Activated naive CD4-positive, alpha-beta T cell treated with anti-CD3 and anti-CD28 coated beads, Interleukin-2, amount 50 U/mL, for 24 hours (primary cell): ENCODE results near the gene CDA.

Experiments used
- H3K27ac Mint-ChIP-seq: one replicate; pipeline ENCODE4 v1.8.0; 2021; ENCODE audit warnings: mild to moderate bottlenecking, mixed read lengths
- H3K27me3 Mint-ChIP-seq: one replicate; pipeline ENCODE4 v1.8.0; 2021; ENCODE audit warnings: mixed read lengths
- H3K36me3 Mint-ChIP-seq: one replicate; pipeline ENCODE4 v1.8.0; 2021; ENCODE audit warnings: mixed read lengths
- H3K4me1 Mint-ChIP-seq: one replicate; pipeline ENCODE4 v1.8.0; 2021; ENCODE audit warnings: mixed read lengths
- H3K4me3 Mint-ChIP-seq: one replicate; pipeline ENCODE4 v1.8.0; 2021; ENCODE audit warnings: mild to moderate bottlenecking, mixed read lengths
- H3K9me3 Mint-ChIP-seq: one replicate; pipeline ENCODE4 v1.8.0; 2021; ENCODE audit warnings: mixed read lengths

The CDA gene

GRCh38 chr1:20621012-20621411, 32.1 kb downstream of the CDA start:
- Mint-ChIP-seq H3K4me3 (no peak overlapping the region), H3K27me3 (peaks cover 6% of the 10 kb centered on the region), H3K9me3 (no peaks in the 10 kb centered on the region), H3K27ac (no peak overlapping the region), H3K36me3 (no peaks in the 10 kb centered on the region), H3K4me1 (peaks cover 3% of the 10 kb centered on the region)

- H3K36me3 Mint-ChIP-seq, result no peaks in the 10 kb centered on the region
- H3K4me1 Mint-ChIP-seq, result no peaks in the 10 kb centered on the region
- no peak overlapping the region for H3K27ac Mint-ChIP-seq
- no peak overlapping the region for H3K4me3 Mint-ChIP-seq
- peaks cover 9% of the 10 kb centered on the region for H3K27me3 Mint-ChIP-seq
- H3K9me3 Mint-ChIP-seq, result no peaks in the 10 kb centered on the region
Observed at GRCh38 chr1:20624709-20625108, 35.8 kb downstream of the CDA start.

- no peaks in the 10 kb centered on the region for H3K36me3 Mint-ChIP-seq
- H3K27me3 Mint-ChIP-seq, result peaks cover 7% of the 10 kb centered on the region
- H3K4me1 Mint-ChIP-seq, result no peaks in the 10 kb centered on the region
- H3K27ac Mint-ChIP-seq, result no peak overlapping the region
- H3K4me3 Mint-ChIP-seq, result no peak overlapping the region
- H3K9me3 Mint-ChIP-seq, result no peaks in the 10 kb centered on the region
Observed at GRCh38 chr1:20625176-20626097, 36.5 kb downstream of the CDA start.

- H3K27ac Mint-ChIP-seq, result no peak overlapping the region
- H3K4me3 Mint-ChIP-seq, result no peak overlapping the region
- no peaks in the 10 kb centered on the region for H3K4me1 Mint-ChIP-seq
- H3K27me3 Mint-ChIP-seq, result peaks cover 7% of the 10 kb centered on the region
- no peaks in the 10 kb centered on the region for H3K9me3 Mint-ChIP-seq
- no peaks in the 10 kb centered on the region for H3K36me3 Mint-ChIP-seq
Observed at GRCh38 chr1:20626098-20626427, 37.2 kb downstream of the CDA start.

GRCh38 chr1:20626524-20626923, 37.6 kb downstream of the CDA start:
- H3K27me3 Mint-ChIP-seq, result peaks cover 7% of the 10 kb centered on the region
- no peak overlapping the region for H3K4me3 Mint-ChIP-seq
- H3K27ac Mint-ChIP-seq, result no peak overlapping the region
- H3K4me1 Mint-ChIP-seq, result no peaks in the 10 kb centered on the region
- no peaks in the 10 kb centered on the region for H3K9me3 Mint-ChIP-seq
- H3K36me3 Mint-ChIP-seq, result no peaks in the 10 kb centered on the region

GRCh38 chr1:20630729-20631128, 41.8 kb downstream of the CDA start:
- no peak overlapping the region for H3K4me3 Mint-ChIP-seq
- no peak overlapping the region for H3K27ac Mint-ChIP-seq

GRCh38 chr1:20632386-20632785, 43.5 kb downstream of the CDA start:
- Mint-ChIP-seq H3K4me3 (peak overlapping the region; percentile 79), H3K27me3 (peaks cover 1% of the 10 kb centered on the region), H3K4me1 (peaks cover 14% of the 10 kb centered on the region), H3K9me3 (no peaks in the 10 kb centered on the region), H3K27ac (no peak overlapping the region), H3K36me3 (no peaks in the 10 kb centered on the region)

More at GRCh38 chr1:20630729-20631128, 41.8 kb downstream of the CDA start:
- Mint-ChIP-seq H3K27me3 (peaks cover 4% of the 10 kb centered on the region), H3K9me3 (no peaks in the 10 kb centered on the region), H3K4me1 (peaks cover 14% of the 10 kb centered on the region), H3K36me3 (no peaks in the 10 kb centered on the region)

GRCh38 chr1:20633190-20634064, 44.5 kb downstream of the CDA start, which contains the start of gene PINK1:
Gene PINK1, plus strand, starts transcription at chr1:20633458. Its CDS starts 91 bp downstream, at chr1:20633549.
- Mint-ChIP-seq H3K27ac (peak within 1 kb of the TSS; percentile 23), H3K27me3 (no peaks in the 10 kb centered on the region), H3K4me3 (peak within 1 kb of the TSS; percentile 89)

GRCh38 chr1:20634065-20634593, 45.2 kb downstream of the CDA start:
- Mint-ChIP-seq H3K4me3 (peak overlapping the region; percentile 89), H3K36me3 (no peaks in the 10 kb centered on the region), H3K4me1 (peaks cover 14% of the 10 kb centered on the region), H3K27ac (peak overlapping the region; percentile 23), H3K27me3 (no peaks in the 10 kb centered on the region), H3K9me3 (no peaks in the 10 kb centered on the region)

More at GRCh38 chr1:20633190-20634064, 44.5 kb downstream of the CDA start, which contains the start of gene PINK1:
- Mint-ChIP-seq H3K4me1 (peaks cover 14% of the 10 kb centered on the region), H3K9me3 (no peaks in the 10 kb centered on the region), H3K36me3 (no peaks in the 10 kb centered on the region)

- Mint-ChIP-seq H3K27ac (no peak overlapping the region), H3K9me3 (no peaks in the 10 kb centered on the region), H3K27me3 (no peaks in the 10 kb centered on the region), H3K4me1 (peaks cover 14% of the 10 kb centered on the region), H3K4me3 (peak overlapping the region; percentile 89), H3K36me3 (no peaks in the 10 kb centered on the region)
Observed at GRCh38 chr1:20634594-20635084, 45.7 kb downstream of the CDA start.

GRCh38 chr1:20636785-20637347, 48.0 kb downstream of the CDA start:
- H3K9me3 Mint-ChIP-seq, result no peaks in the 10 kb centered on the region
- H3K27ac Mint-ChIP-seq, result no peak overlapping the region
- H3K4me3 Mint-ChIP-seq, result no peak overlapping the region
- H3K27me3 Mint-ChIP-seq, result no peaks in the 10 kb centered on the region
- H3K4me1 Mint-ChIP-seq, result peaks cover 19% of the 10 kb centered on the region
- H3K36me3 Mint-ChIP-seq, result no peaks in the 10 kb centered on the region

GRCh38 chr1:20640183-20640597, 51.3 kb downstream of the CDA start:
- Mint-ChIP-seq H3K27me3 (no peaks in the 10 kb centered on the region), H3K36me3 (no peaks in the 10 kb centered on the region)

GRCh38 chr1:20641975-20642374, 53.1 kb downstream of the CDA start:
- peaks cover 5% of the 10 kb centered on the region for H3K4me1 Mint-ChIP-seq
- no peaks in the 10 kb centered on the region for H3K36me3 Mint-ChIP-seq
- no peaks in the 10 kb centered on the region for H3K9me3 Mint-ChIP-seq
- H3K27me3 Mint-ChIP-seq, result no peaks in the 10 kb centered on the region
- no peak overlapping the region for H3K27ac Mint-ChIP-seq
- H3K4me3 Mint-ChIP-seq, result no peak overlapping the region

More at GRCh38 chr1:20640183-20640597, 51.3 kb downstream of the CDA start:
- Mint-ChIP-seq H3K4me3 (no peak overlapping the region), H3K27ac (no peak overlapping the region), H3K4me1 (peaks cover 5% of the 10 kb centered on the region), H3K9me3 (no peaks in the 10 kb centered on the region)

- Mint-ChIP-seq H3K36me3 (no peaks in the 10 kb centered on the region), H3K27me3 (no peaks in the 10 kb centered on the region), H3K27ac (no peak overlapping the region), H3K4me1 (peaks cover 5% of the 10 kb centered on the region), H3K9me3 (no peaks in the 10 kb centered on the region), H3K4me3 (no peak overlapping the region)
Observed at GRCh38 chr1:20643080-20643479, 54.2 kb downstream of the CDA start.

- no peaks in the 10 kb centered on the region for H3K9me3 Mint-ChIP-seq
- no peak overlapping the region for H3K27ac Mint-ChIP-seq
- peaks cover 5% of the 10 kb centered on the region for H3K4me1 Mint-ChIP-seq
- H3K4me3 Mint-ChIP-seq, result no peak overlapping the region
- no peaks in the 10 kb centered on the region for H3K36me3 Mint-ChIP-seq
- H3K27me3 Mint-ChIP-seq, result no peaks in the 10 kb centered on the region
Observed at GRCh38 chr1:20644416-20644815, 55.5 kb downstream of the CDA start.
